Measurements from ENCODE around the gene EPB42.

Gene EPB42

DNA sequence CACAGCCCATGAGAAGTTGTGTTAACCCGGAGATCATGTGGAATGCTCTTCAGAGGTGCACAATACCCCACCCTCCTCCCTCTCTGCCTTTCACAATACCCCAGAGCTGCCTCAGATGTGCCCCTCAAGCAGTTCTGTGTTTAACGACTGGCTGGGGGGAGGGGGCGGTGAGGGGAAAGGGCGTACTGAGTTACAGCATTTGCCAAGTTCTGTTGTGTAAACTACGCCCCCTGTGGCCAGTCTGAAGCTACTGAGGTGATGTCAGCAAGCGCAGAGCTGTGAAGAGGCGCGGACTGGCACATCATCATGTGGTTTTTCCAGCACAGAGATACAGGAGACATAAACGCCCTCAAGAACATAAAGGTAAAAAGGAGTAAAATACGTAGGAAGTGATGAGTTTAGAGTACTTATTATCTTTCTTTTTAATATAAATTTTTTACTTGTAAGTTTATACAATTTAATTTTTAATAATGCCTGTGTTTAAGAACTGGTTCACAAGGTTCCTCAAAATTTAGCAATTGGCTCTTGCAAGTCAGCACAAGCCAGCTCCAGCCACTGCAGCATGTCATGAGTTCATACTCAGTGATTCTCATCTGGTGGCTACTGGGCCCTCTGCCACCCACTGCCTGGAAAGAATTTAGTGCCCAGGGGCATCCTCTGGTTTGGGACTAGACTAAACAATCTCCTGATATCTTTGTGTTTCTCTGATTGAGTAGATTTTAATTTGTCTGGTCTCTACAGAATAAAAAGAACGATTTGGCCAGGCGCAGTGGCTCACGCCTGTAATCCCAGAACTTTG, 1.7 kb downstream of the EPB42 start:
- no peak for DNase-seq (ENCODE audit: extremely low read depth, low read depth)
- TF ChIP-seq, protein P1, sequence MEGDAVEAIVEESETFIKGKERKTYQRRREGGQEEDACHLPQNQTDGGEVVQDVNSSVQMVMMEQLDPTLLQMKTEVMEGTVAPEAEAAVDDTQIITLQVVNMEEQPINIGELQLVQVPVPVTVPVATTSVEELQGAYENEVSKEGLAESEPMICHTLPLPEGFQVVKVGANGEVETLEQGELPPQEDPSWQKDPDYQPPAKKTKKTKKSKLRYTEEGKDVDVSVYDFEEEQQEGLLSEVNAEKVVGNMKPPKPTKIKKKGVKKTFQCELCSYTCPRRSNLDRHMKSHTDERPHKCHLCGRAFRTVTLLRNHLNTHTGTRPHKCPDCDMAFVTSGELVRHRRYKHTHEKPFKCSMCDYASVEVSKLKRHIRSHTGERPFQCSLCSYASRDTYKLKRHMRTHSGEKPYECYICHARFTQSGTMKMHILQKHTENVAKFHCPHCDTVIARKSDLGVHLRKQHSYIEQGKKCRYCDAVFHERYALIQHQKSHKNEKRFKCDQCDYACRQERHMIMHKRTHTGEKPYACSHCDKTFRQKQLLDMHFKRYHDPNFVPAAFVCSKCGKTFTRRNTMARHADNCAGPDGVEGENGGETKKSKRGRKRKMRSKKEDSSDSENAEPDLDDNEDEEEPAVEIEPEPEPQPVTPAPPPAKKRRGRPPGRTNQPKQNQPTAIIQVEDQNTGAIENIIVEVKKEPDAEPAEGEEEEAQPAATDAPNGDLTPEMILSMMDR (IDR thresholded peaks at IDR 0.05; ENCODE audit: low read depth, low read length): no peak; the same call in 1 of the 2 replicates

GRCh38 chr15:43215961-43216360, 4.9 kb downstream of the EPB42 start:
- TF ChIP-seq, protein P1 (IDR thresholded peaks at IDR 0.05; ENCODE audit: low read depth, low read length): no peak
- no peak for DNase-seq (ENCODE audit: extremely low read depth, low read depth)

DNA sequence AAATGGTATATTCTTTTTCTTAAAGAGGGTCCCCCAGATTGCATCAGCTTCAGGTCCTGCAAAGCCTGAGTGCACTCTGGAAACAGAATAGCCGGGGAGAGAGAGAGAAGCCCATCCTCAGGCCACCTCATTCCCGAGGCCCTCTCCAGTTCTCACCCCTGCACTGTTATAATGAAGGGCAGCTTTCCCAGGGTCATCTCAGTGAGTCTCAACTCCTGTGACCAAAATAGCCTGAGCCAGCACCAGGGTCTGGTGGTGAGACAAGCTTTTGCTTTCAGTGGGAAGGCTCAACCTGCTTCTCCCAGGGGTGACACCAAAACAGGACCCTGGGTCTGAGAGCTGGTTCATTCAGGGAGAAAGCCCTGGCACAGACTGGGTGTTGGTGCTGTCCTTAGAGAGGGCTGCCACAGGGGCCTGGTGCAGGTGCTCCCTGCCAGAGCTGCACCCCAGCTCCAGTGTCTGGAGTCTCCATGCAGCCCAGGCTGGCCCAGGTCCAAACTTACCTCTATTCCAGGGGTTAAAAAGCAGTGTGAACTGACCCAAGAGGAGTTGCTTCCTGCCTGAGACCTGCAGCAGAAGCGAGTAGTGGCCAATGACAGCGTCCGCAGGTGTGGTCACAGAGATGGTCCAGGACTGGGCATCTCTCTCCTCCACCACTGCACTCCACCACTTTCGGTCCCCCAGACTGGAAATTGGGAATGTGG, 6.1 kb downstream of the EPB42 start:
- TF ChIP-seq, protein P1 (IDR thresholded peaks at IDR 0.05; ENCODE audit: low read depth, low read length): no peak
- DNase-seq (ENCODE audit: extremely low read depth, low read depth): no peak

DNA sequence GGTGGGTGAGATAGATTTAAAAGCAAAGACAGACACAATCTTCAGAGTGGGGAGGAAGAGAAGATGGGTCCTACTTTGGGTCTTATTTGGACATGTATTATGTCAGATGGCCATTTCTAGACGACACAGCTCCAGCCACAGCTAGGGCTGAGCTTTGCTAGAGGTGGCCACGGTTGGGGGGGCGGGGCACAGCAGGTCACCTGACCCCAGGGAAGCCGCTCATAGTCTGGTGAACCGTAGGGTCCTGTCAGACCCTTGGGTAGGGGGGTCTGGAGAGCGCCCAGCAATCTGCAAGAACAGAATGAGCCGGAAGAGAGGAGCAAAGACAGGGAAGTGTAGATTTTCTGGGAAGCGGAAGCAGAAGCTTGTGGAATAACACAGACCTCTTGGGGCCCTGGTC, 6.6 kb downstream of the EPB42 start:
- TF ChIP-seq, protein P1 (IDR thresholded peaks at IDR 0.05; ENCODE audit: low read depth, low read length): no peak
- no peak for DNase-seq (ENCODE audit: extremely low read depth, low read depth)

GRCh38 chr15:43213466-43213865, 7.4 kb downstream of the EPB42 start:
- TF ChIP-seq, protein P1 (IDR thresholded peaks at IDR 0.05; ENCODE audit: low read depth, low read length): no peak
- DNase-seq (ENCODE audit: extremely low read depth, low read depth): no peak

DNA sequence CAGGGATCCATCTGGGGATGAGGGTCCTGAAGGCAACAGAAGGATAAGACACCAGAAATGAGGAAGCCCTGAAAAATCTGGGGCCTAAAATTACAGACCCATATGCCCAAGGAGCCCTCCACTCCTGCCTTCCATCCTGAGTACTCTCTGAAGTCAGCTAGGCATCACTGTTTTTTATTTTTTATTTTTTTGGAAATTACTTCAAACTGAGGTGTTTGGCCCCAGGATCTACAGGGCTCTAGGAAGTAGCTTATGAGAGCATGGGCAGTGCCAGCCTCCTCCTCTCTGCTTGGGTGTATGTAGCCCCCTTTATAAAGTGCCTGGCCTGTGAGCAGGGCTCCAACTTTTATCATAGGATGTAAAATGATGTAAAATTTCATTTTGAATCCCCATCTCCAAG, 7.9 kb downstream of the EPB42 start:
- TF ChIP-seq, protein P1 (IDR thresholded peaks at IDR 0.05; ENCODE audit: low read depth, low read length): no peak
- DNase-seq (ENCODE audit: extremely low read depth, low read depth): no peak

DNA sequence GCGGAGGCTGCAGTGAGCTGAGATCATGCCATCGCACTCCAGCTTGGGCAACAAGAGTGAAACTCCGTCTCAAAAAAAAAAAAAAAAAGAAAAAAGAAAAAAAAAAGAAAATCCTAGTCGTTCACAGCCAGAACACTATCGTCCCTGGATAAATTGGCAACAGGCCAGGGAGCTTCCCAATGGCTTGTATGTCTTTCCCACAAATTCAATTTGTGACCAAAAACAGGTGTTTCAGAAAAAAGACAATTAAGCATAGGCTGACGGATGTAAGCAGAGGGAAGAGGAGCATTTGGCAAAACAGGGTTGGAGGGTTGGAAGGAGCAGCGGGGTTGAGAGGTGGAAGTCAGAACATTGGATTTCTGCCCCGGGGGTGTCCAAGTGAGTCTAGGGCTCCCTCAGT, 8.5 kb downstream of the EPB42 start:
- TF ChIP-seq, protein P1 (IDR thresholded peaks at IDR 0.05; ENCODE audit: low read depth, low read length): no peak

More for the DNA sequence above, 8.5 kb downstream of the EPB42 start:
- DNase-seq (ENCODE audit: extremely low read depth, low read depth): no peak

All from AG09319 (cell line).